HepG2 (cell line): ENCODE data around the gene LNX2. TPM values are rescaled to one million over a fixed set of nuclear protein-coding genes. Genes with fewer than 3 reads are reported as not detected.

Experiments
- BRD4 ChIP-seq: sonication (generic); formaldehyde crosslinking; IDR thresholded peaks from 2 replicates; pipeline ENCODE4 v1.4.0; 2020; ENCODE audit warnings: missing genetic modification reagents
- CREM ChIP-seq, 2 experiments: sonication (generic) in 1 of 2; formaldehyde crosslinking in 1 of 2; IDR thresholded peaks; 2 replicates each; pipeline versions ENCODE4 v1.4.0 to v1.6.1; 2016 to 2020; ENCODE audit warnings: antibody characterized with exemption in 1 of 2, mild to moderate bottlenecking in 1 of 2, missing genetic modification reagents in 1 of 2
- FLYWCH1 ChIP-seq: sonication (generic); formaldehyde crosslinking; IDR thresholded peaks from 2 replicates; pipeline ENCODE4 v1.8.1; 2023; ENCODE audit warnings: mild to moderate bottlenecking, missing genetic modification reagents
- HDAC2 ChIP-seq: sonication (generic); formaldehyde crosslinking; IDR thresholded peaks from 2 replicates; pipeline ENCODE4 v1.4.0; 2020; ENCODE audit warnings: missing genetic modification reagents
- KDM5A ChIP-seq: fragments of 200-600 bp; sonication (generic); IDR thresholded peaks from 2 replicates; pipeline ENCODE4 v1.7.0; 2018; ENCODE audit warnings: antibody characterized with exemption, mild to moderate bottlenecking, low read length, borderline replicate concordance
- KDM6A ChIP-seq: IDR thresholded peaks from 2 replicates; pipeline ENCODE4 v1.6.1; 2016; ENCODE audit warnings: low read depth
- NFE2 ChIP-seq: sonication (generic); formaldehyde crosslinking; IDR thresholded peaks from 2 replicates; pipeline ENCODE4 v1.4.0; 2020; ENCODE audit warnings: missing genetic modification reagents
- NFYC ChIP-seq: IDR thresholded peaks from 2 replicates; pipeline ENCODE4 v1.6.1; 2016; ENCODE audit warnings: missing genetic modification reagents, missing compliant biosample characterization
- POLR2AphosphoS2 ChIP-seq: IDR thresholded peaks from 2 replicates; pipeline ENCODE4 v1.6.1; 2011; ENCODE audit warnings: low read depth, low read length, improper control_type of control experiment
- RARG ChIP-seq: sonication (generic); formaldehyde crosslinking; IDR thresholded peaks from 2 replicates; pipeline ENCODE4 v1.4.0; 2020; ENCODE audit warnings: low read depth, mild to moderate bottlenecking, missing genetic modification reagents
- SP2 ChIP-seq: sonication (generic); formaldehyde crosslinking; IDR thresholded peaks from 2 replicates; pipeline ENCODE4 v1.5.1; 2020; ENCODE audit warnings: mild to moderate bottlenecking, missing genetic modification reagents
- SPEN ChIP-seq: sonication (generic); formaldehyde crosslinking; IDR thresholded peaks from 2 replicates; pipeline ENCODE4 v1.5.1; 2020; ENCODE audit warnings: low read depth, mild to moderate bottlenecking, missing genetic modification reagents
- TOPORS ChIP-seq: sonication (generic); formaldehyde crosslinking; IDR thresholded peaks from 2 replicates; pipeline ENCODE4 v1.8.0; 2023; ENCODE audit warnings: mild to moderate bottlenecking, missing genetic modification reagents
- U2AF2 ChIP-seq: fragments of 200-400 bp; formaldehyde crosslinking; IDR thresholded peaks from 2 replicates; pipeline ENCODE4 v1.6.1; 2017; ENCODE audit warnings: low read depth, mild to moderate bottlenecking, low read length
- ZBTB8A ChIP-seq: sonication (generic); formaldehyde crosslinking; IDR thresholded peaks from 2 replicates; pipeline ENCODE4 v1.4.0; 2020; ENCODE audit warnings: mild to moderate bottlenecking, low read depth, missing genetic modification reagents, borderline replicate concordance
- ZC3H13 ChIP-seq: sonication (generic); formaldehyde crosslinking; IDR thresholded peaks from 2 replicates; pipeline ENCODE4 v1.8.1; 2023; ENCODE audit warnings: mild to moderate bottlenecking, missing genetic modification reagents, moderate library complexity
- ZNF160 ChIP-seq: sonication (generic); formaldehyde crosslinking; IDR thresholded peaks from 2 replicates; pipeline ENCODE4 v1.8.0; 2022; ENCODE audit warnings: mild to moderate bottlenecking, inconsistent platforms, missing genetic modification reagents
- ZNF251 ChIP-seq: sonication (generic); formaldehyde crosslinking; IDR thresholded peaks from 2 replicates; pipeline ENCODE4 v1.9.0; 2021; ENCODE audit warnings: mild to moderate bottlenecking, missing genetic modification reagents
- ZNF253 ChIP-seq: sonication (generic); formaldehyde crosslinking; IDR thresholded peaks from 2 replicates; pipeline ENCODE4 v1.8.0; 2022; ENCODE audit warnings: mild to moderate bottlenecking, missing genetic modification reagents, borderline replicate concordance
- ZNF33B ChIP-seq: sonication (generic); formaldehyde crosslinking; IDR thresholded peaks from 2 replicates; pipeline ENCODE4 v1.5.1; 2020; ENCODE audit warnings: mild to moderate bottlenecking, missing genetic modification reagents
- ZNF496 ChIP-seq: sonication (generic); formaldehyde crosslinking; IDR thresholded peaks from 2 replicates; pipeline ENCODE4 v1.8.1; 2023; ENCODE audit warnings: mild to moderate bottlenecking, moderate library complexity, missing genetic modification reagents; ENCODE audit not compliant: insufficient replicate concordance
- ZNF552 ChIP-seq: sonication (generic); formaldehyde crosslinking; IDR thresholded peaks from 2 replicates; pipeline ENCODE4 v1.9.0; 2022; ENCODE audit warnings: missing genetic modification reagents, mild to moderate bottlenecking, borderline replicate concordance
- ZNF572 ChIP-seq: sonication (generic); formaldehyde crosslinking; IDR thresholded peaks from 2 replicates; pipeline ENCODE4 v1.5.1; 2020; ENCODE audit warnings: mild to moderate bottlenecking, missing genetic modification reagents
- ZNF678 ChIP-seq: sonication (generic); formaldehyde crosslinking; IDR thresholded peaks from 2 replicates; pipeline ENCODE4 v1.4.0; 2020; ENCODE audit warnings: mild to moderate bottlenecking, missing genetic modification reagents
- ZNF709 ChIP-seq: sonication (generic); formaldehyde crosslinking; IDR thresholded peaks from 2 replicates; pipeline ENCODE4 v1.5.0; 2020; ENCODE audit warnings: mild to moderate bottlenecking, missing genetic modification reagents
- ZNF777 ChIP-seq: sonication (generic); formaldehyde crosslinking; IDR thresholded peaks from 2 replicates; pipeline ENCODE4 v1.4.0; 2020; ENCODE audit warnings: missing genetic modification reagents
- ZSCAN22 ChIP-seq: sonication (generic); formaldehyde crosslinking; IDR thresholded peaks from 2 replicates; pipeline ENCODE4 v1.4.0; 2020; ENCODE audit warnings: mild to moderate bottlenecking, missing genetic modification reagents
- ZSCAN31 ChIP-seq: sonication (generic); formaldehyde crosslinking; IDR thresholded peaks from 2 replicates; pipeline ENCODE4 v1.5.0; 2020; ENCODE audit warnings: low read depth, mild to moderate bottlenecking, missing genetic modification reagents
- polyA plus RNA-seq, 8 experiments: library from polyadenylated mRNA; depleted of rRNA in 3 of 8; stranded (reverse) in 7 of 8; unstranded in 1 of 8; fragments of >200 nt; fragmentation: Illumina TruSeq in 4 of 8; extraction: Trizol in 4 of 8; gene quantifications; 2 replicates each; pipeline versions ENCODE4 v1.2.1 to v1.2.3, GENCODE V29; 2011 to 2016; ENCODE audit warnings: low read depth in 4 of 8, missing spikeins in 1 of 8, mixed read lengths in 1 of 8; ENCODE audit not compliant: insufficient read depth in 1 of 8
- total RNA-seq, 5 experiments: library from RNA; depleted of rRNA; stranded (reverse); fragments of >200 nt; fragmentation: Illumina TruSeq; extraction: Trizol; gene quantifications; 2 replicates each; pipeline ENCODE4 v1.2.3, GENCODE V29; 2016; ENCODE audit warnings: low read depth in 1 of 5
- TF ChIP-seq, protein P1 (sequence below): sonication (generic); formaldehyde crosslinking; IDR thresholded peaks from 2 replicates; pipeline ENCODE4 v1.5.1; 2020; ENCODE audit warnings: missing genetic modification reagents, mild to moderate bottlenecking, borderline replicate concordance
- TF ChIP-seq, protein P2 (sequence below): IDR thresholded peaks from 2 replicates; pipeline ENCODE4 v1.6.1; 2012; ENCODE audit warnings: inconsistent platforms
- TF ChIP-seq, protein P3 (sequence below): sonication (generic); formaldehyde crosslinking; IDR thresholded peaks from 2 replicates; pipeline ENCODE4 v1.8.0; 2022; ENCODE audit warnings: missing genetic modification reagents, low read depth, mild to moderate bottlenecking, borderline replicate concordance

LNX2 gene
- total and polyA plus RNA-seq, 2 of the 13 experiments (the other 11 are each of a cell fraction or from before 2014, with no cell fraction given), result 9.2 to 9.7 TPM

DNA sequence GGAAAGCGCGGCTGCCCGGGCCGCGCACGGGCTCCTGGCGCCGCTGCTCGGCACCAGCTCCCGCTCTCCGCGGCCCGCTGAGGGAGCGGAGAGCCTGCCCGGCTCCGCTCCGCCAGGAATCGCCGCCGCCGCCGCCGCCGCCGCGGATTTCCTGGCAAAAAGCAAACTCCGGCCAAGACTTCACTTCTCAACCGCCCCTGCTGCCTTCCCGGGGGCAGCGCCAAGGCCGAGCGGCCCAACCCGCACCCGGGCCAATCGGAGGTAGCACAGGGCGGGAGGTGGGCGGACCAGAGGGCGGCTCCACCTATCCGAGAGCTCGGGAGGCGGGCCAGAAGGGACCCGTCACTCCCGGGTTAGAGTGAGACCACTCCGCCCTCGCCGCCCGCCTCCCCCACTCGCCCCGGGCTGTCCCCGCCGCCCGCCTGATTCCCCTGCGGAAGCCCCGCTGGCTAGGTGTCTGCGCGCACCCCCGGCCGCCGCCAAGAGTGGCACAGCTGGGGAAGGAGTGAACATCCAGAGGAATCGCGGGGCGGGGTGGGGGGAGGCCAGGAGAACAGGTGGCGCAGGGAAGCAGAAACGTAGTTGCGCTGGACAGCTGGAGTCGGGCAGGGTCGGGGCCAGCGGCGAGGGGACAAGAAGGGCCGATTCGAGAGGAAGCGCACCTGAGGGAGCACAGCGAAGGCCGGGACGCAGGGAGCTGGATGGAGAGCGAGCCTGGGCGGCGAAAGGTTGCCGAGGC lies at the start of gene LNX2 (continued):
- TF ChIP-seq, protein P1, sequence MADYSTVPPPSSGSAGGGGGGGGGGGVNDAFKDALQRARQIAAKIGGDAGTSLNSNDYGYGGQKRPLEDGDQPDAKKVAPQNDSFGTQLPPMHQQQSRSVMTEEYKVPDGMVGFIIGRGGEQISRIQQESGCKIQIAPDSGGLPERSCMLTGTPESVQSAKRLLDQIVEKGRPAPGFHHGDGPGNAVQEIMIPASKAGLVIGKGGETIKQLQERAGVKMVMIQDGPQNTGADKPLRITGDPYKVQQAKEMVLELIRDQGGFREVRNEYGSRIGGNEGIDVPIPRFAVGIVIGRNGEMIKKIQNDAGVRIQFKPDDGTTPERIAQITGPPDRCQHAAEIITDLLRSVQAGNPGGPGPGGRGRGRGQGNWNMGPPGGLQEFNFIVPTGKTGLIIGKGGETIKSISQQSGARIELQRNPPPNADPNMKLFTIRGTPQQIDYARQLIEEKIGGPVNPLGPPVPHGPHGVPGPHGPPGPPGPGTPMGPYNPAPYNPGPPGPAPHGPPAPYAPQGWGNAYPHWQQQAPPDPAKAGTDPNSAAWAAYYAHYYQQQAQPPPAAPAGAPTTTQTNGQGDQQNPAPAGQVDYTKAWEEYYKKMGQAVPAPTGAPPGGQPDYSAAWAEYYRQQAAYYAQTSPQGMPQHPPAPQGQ (CRISPR knock-in tag), result no peak
- TF ChIP-seq ZSCAN31 (CRISPR knock-in tag), result no peak; the same call in 1 of the 2 replicates
- TF ChIP-seq ZNF160, result no peak; the same call in 1 of the 2 replicates
- TF ChIP-seq RARG (CRISPR knock-in tag), result no peak
- TF ChIP-seq ZNF777 (CRISPR knock-in tag), result no peak
- peak; percentile 95 for TF ChIP-seq SP2
- TF ChIP-seq, protein P2, sequence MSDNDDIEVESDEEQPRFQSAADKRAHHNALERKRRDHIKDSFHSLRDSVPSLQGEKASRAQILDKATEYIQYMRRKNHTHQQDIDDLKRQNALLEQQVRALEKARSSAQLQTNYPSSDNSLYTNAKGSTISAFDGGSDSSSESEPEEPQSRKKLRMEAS, result 0 out of 2 replicates have a peak, but pooled peaks have one; percentile 10
- TF ChIP-seq ZSCAN22 (CRISPR knock-in tag), result no peak
- no peak for TF ChIP-seq KDM6A (CRISPR knock-in tag)
- TF ChIP-seq ZNF496 (CRISPR knock-in tag), result no peak
- TF ChIP-seq ZNF678, result no peak
- no peak for TF ChIP-seq ZNF251 (CRISPR knock-in tag)
- TF ChIP-seq ZNF33B (CRISPR knock-in tag), result no peak
- no peak for TF ChIP-seq ZBTB8A
- no peak for TF ChIP-seq TOPORS (CRISPR knock-in tag)
- no peak for TF ChIP-seq ZNF572 (CRISPR knock-in tag)
- TF ChIP-seq SPEN (CRISPR knock-in tag), result peak; percentile 48; the same call in 1 of the 2 replicates
- TF ChIP-seq CREM (IDR thresholded peaks at IDR 0.05), result peak; percentile 36; the same call in 1 of the 2 replicates
- TF ChIP-seq CREM (CRISPR knock-in tag; IDR thresholded peaks at IDR 0.05), result no peak
- no peak for TF ChIP-seq HDAC2 (CRISPR knock-in tag)
- no peak; the same call in 1 of the 2 replicates for TF ChIP-seq ZNF709 (CRISPR knock-in tag)
- TF ChIP-seq U2AF2, result no peak
- no peak for TF ChIP-seq ZNF253
- TF ChIP-seq KDM5A, result no peak
- TF ChIP-seq NFE2, result no peak
- TF ChIP-seq FLYWCH1 (CRISPR knock-in tag), result no peak
- no peak for TF ChIP-seq BRD4
- TF ChIP-seq POLR2AphosphoS2, result no peak
- TF ChIP-seq, protein P3, sequence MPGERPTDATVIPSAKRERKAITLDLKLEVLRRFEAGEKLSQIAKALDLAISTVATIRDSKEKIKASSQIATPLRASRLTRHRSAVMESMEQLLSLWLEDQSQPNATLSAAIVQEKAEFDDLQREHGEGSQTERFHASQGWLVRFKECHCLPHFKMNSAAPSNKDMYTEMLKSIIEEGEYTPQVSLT (CRISPR knock-in tag), result no peak
- no peak; the same call in 1 of the 2 replicates for TF ChIP-seq ZNF552 (CRISPR knock-in tag)
- 0 out of 2 replicates have a peak, but pooled peaks have one; percentile 24 for TF ChIP-seq ZC3H13
- peak; percentile 94 for TF ChIP-seq NFYC (CRISPR knock-in tag)
